HG02759 (cell line): ENCODE measurements around the gene HVCN1.

Experiments
- ATAC-seq: cut with Tn5 transposase; IDR thresholded peaks from one replicate; pipeline ENCODE4 v1.9.1; 2021; ENCODE audit warnings: mild to moderate bottlenecking, moderate library complexity; ENCODE audit not compliant: unreplicated experiment

Gene HVCN1

GRCh38 chr12:110699591-110700445, 10.9 kb upstream of the HVCN1 start:
- no peak for ATAC-seq

- ATAC-seq: peak; percentile 91
These were observed 9.4 kb upstream of the HVCN1 start for GRCh38 chr12:110698171-110698902.

GRCh38 chr12:110697236-110697635, 8.3 kb upstream of the HVCN1 start:
- ATAC-seq: no peak

GRCh38 chr12:110696283-110696682, 7.4 kb upstream of the HVCN1 start:
- no peak for ATAC-seq

- ATAC-seq: no peak
These were observed 5.5 kb upstream of the HVCN1 start for GRCh38 chr12:110694330-110694901.

GRCh38 chr12:110693731-110694130, 4.8 kb upstream of the HVCN1 start:
- ATAC-seq: no peak

GRCh38 chr12:110690127-110690430, 1.2 kb upstream of the HVCN1 start:
- ATAC-seq: no peak

- ATAC-seq: peak; percentile 64
These were observed 589 bp upstream of the HVCN1 start for GRCh38 chr12:110689281-110690126.

- no peak for ATAC-seq
These were observed 1.3 kb downstream of the HVCN1 start for GRCh38 chr12:110687396-110688169.

- ATAC-seq: no peak
These were observed 2.5 kb downstream of the HVCN1 start for GRCh38 chr12:110686294-110686903.

GRCh38 chr12:110684312-110684836, 4.5 kb downstream of the HVCN1 start:
- no peak for ATAC-seq

- no peak for ATAC-seq
These were observed 5.0 kb downstream of the HVCN1 start for GRCh38 chr12:110683888-110684287.

GRCh38 chr12:110680032-110680431, 8.9 kb downstream of the HVCN1 start:
- ATAC-seq: no peak

- ATAC-seq: no peak
These were observed 9.7 kb downstream of the HVCN1 start for GRCh38 chr12:110679201-110679600.

GRCh38 chr12:110677982-110678381, 10.9 kb downstream of the HVCN1 start:
- no peak for ATAC-seq

- ATAC-seq: peak; percentile 80
These were observed 11.6 kb downstream of the HVCN1 start for GRCh38 chr12:110677206-110677911.

- ATAC-seq: no peak
These were observed 12.7 kb downstream of the HVCN1 start for GRCh38 chr12:110676171-110676570.

GRCh38 chr12:110670161-110670701, 18.7 kb downstream of the HVCN1 start:
- ATAC-seq: peak; percentile 52

- peak; percentile 34 for ATAC-seq
These were observed 19.8 kb downstream of the HVCN1 start for GRCh38 chr12:110669193-110669502.
